PC-3 (cell line): Measurements from ENCODE around the gene CDCA8. TPM values are rescaled to one million over a fixed set of nuclear protein-coding genes. Genes with fewer than 3 reads are reported as not detected.

Experiments
- ATAC-seq: fragments of 200-7000 bp; cut with Tn5 transposase; 2 replicates; pipeline ENCODE4 v1.9.1; 2020; ENCODE audit warnings: mild to moderate bottlenecking, moderate library complexity
- BruUV-seq: library from RNA; stranded (reverse); fragments of 400-500 nt; replicated peaks from 2 replicates; lab custom pipeline; 2021; lab: Mats Ljungman, UMichigan
- CTCF ChIA-PET: fragments of 300-600 bp; sonication (Branson Sonifier 250); formaldehyde crosslinking; loops from one replicate; lab custom pipeline; 2022; ENCODE audit warnings: antibody characterized with exemption; lab: Charles Lee
- POLR2A ChIA-PET: fragments of 300-600 bp; sonication (Branson Sonifier 250); formaldehyde crosslinking; loops from one replicate; lab custom pipeline; 2022; ENCODE audit warnings: antibody characterized with exemption; ENCODE audit not compliant: unreplicated experiment; lab: Charles Lee
- DNase-seq: peaks from one replicate; pipeline ENCODE4 v3.0.0-alpha.2; 2015
- H2AFZ ChIP-seq: fragments of 300-600 bp; sonication (generic); 2 replicates; pipeline ENCODE4 v1.6.0; 2016; ENCODE audit warnings: antibody characterized with exemption, low read length
- H3F3A ChIP-seq: fragments of 300-600 bp; sonication (generic); one replicate; pipeline ENCODE4 v1.6.0; 2017; ENCODE audit warnings: antibody characterized with exemption, low read length, control low read depth, mild to moderate bottlenecking; ENCODE audit not compliant: unreplicated experiment
- H3K27ac ChIP-seq: fragments of 300-600 bp; sonication (generic); 2 replicates; pipeline ENCODE4 v1.5.1; 2016; ENCODE audit warnings: mild to moderate bottlenecking, low read length
- H3K27me3 ChIP-seq: fragments of 300-600 bp; sonication (generic); 2 replicates; pipeline ENCODE4 v1.6.1; 2016; ENCODE audit warnings: low read length, mixed read lengths
- H3K36me3 ChIP-seq: fragments of 300-600 bp; sonication (generic); 2 replicates; pipeline ENCODE4 v1.6.1; 2016; ENCODE audit warnings: low read depth, mixed run types, low read length, mixed read lengths
- H3K4me1 ChIP-seq: fragments of 300-600 bp; sonication (generic); 2 replicates; pipeline ENCODE4 v1.5.1; 2016; ENCODE audit warnings: low read length; ENCODE audit not compliant: insufficient read depth
- H3K4me2 ChIP-seq: fragments of 300-600 bp; sonication (generic); 2 replicates; pipeline ENCODE4 v1.6.0; 2016; ENCODE audit warnings: low read length
- H3K4me3 ChIP-seq: fragments of 300-600 bp; sonication (generic); 2 replicates; pipeline ENCODE4 v1.5.1; 2016; ENCODE audit warnings: mild to moderate bottlenecking, low read length, mixed read lengths
- H3K79me2 ChIP-seq: fragments of 300-600 bp; sonication (generic); 2 replicates; pipeline ENCODE4 v1.6.1; 2017; ENCODE audit warnings: low read length, mixed read lengths
- H3K9ac ChIP-seq: fragments of 300-600 bp; sonication (generic); 2 replicates; pipeline ENCODE4 v1.6.0; 2016; ENCODE audit warnings: mild to moderate bottlenecking, low read length
- H3K9me2 ChIP-seq: fragments of 300-600 bp; sonication (generic); replicated peaks from 2 replicates; pipeline ENCODE4 v1.6.1; 2016; ENCODE audit warnings: mixed run types, low read length, mixed read lengths
- H3K9me3 ChIP-seq: fragments of 300-600 bp; sonication (generic); 2 replicates; pipeline ENCODE4 v1.6.1; 2016; ENCODE audit warnings: low read length, mixed read lengths
- H4K20me1 ChIP-seq: fragments of 300-600 bp; sonication (generic); 2 replicates; pipeline ENCODE4 v1.6.1; 2016; ENCODE audit warnings: low read length, mixed read lengths
- EZH2 ChIP-seq: fragments of 300-600 bp; sonication (generic); IDR thresholded peaks from one replicate; pipeline ENCODE4 v1.6.1; 2017; ENCODE audit warnings: antibody characterized with exemption, mild to moderate bottlenecking, low read length; ENCODE audit not compliant: unreplicated experiment
- EZH2phosphoT487 ChIP-seq: fragments of 300-600 bp; sonication (generic); IDR thresholded peaks from 2 replicates; pipeline ENCODE4 v1.6.1; 2018; ENCODE audit warnings: mild to moderate bottlenecking, antibody characterized with exemption, low read length, borderline replicate concordance
- intact Hi-C: fragments of 100-400 bp; cut with micrococcal nuclease; formaldehyde crosslinking; loops from 2 replicates; pipeline ENCODE4 v1.9.0; 2023
- total RNA-seq: library from RNA; depleted of rRNA; stranded (reverse); fragments of >200 nt; gene quantifications from 2 replicates; pipeline ENCODE4 v1.2.3, GENCODE V29; 2014
- TF ChIP-seq, protein P1 (sequence below): fragments of 300-600 bp; sonication (generic); conservative IDR thresholded peaks from 2 replicates; pipeline ENCODE4 v1.5.1; 2017; ENCODE audit warnings: antibody characterized with exemption, low read depth, mild to moderate bottlenecking, low read length

The CDCA8 gene
- total RNA-seq, 1 experiment from 2014 or later = 31.8 TPM

DNA sequence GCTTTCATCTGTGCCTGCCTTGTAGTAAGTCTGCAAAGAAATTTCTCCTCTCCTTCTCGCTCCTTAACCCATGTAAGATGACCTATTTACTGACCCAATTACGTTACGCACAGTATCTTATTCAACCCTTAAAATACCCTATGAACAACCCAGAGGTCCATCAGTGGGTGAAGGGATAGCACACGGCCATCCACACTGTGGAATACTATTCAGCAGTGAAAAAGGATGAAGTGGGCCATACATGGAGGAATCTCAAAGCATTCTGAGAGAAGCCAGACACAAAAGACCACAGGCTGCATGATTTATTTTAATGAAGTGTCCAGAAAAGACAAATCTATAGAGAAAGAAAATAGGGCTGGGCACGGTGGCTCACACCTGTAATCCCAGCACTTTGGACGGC lies 33.8 kb upstream of the CDCA8 start:
- H3K9me2 ChIP-seq = no peaks in the 10 kb centered on the region
- no peaks in the 10 kb centered on the region for H3K27me3 ChIP-seq
- H3K4me2 ChIP-seq = no peak overlapping the region
- H3K79me2 ChIP-seq = no peaks in the 10 kb centered on the region
- H3K27ac ChIP-seq = no peak overlapping the region
- H3K36me3 ChIP-seq = no peaks in the 10 kb centered on the region
- H3K4me3 ChIP-seq = no peak overlapping the region
- ATAC-seq (no peak), DNase-seq (no peak)
- intact Hi-C loops = no loop called here
- H4K20me1 ChIP-seq = no peaks in the 10 kb centered on the region
- BruUV-seq = no TSS peak
- POLR2A ChIA-PET = no interaction called here
- no peak overlapping the region for H2AFZ ChIP-seq
- no peak overlapping the region for H3K9ac ChIP-seq
- no peaks in the 10 kb centered on the region for H3F3A ChIP-seq
- TF ChIP-seq EZH2 (no peak), EZH2phosphoT487 (no peak)
- TF ChIP-seq, protein P1, sequence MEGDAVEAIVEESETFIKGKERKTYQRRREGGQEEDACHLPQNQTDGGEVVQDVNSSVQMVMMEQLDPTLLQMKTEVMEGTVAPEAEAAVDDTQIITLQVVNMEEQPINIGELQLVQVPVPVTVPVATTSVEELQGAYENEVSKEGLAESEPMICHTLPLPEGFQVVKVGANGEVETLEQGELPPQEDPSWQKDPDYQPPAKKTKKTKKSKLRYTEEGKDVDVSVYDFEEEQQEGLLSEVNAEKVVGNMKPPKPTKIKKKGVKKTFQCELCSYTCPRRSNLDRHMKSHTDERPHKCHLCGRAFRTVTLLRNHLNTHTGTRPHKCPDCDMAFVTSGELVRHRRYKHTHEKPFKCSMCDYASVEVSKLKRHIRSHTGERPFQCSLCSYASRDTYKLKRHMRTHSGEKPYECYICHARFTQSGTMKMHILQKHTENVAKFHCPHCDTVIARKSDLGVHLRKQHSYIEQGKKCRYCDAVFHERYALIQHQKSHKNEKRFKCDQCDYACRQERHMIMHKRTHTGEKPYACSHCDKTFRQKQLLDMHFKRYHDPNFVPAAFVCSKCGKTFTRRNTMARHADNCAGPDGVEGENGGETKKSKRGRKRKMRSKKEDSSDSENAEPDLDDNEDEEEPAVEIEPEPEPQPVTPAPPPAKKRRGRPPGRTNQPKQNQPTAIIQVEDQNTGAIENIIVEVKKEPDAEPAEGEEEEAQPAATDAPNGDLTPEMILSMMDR = no peak
- H3K9me3 ChIP-seq = no peaks in the 10 kb centered on the region
- CTCF ChIA-PET = no interaction called here
- H3K4me1 ChIP-seq = no peaks in the 10 kb centered on the region

DNA sequence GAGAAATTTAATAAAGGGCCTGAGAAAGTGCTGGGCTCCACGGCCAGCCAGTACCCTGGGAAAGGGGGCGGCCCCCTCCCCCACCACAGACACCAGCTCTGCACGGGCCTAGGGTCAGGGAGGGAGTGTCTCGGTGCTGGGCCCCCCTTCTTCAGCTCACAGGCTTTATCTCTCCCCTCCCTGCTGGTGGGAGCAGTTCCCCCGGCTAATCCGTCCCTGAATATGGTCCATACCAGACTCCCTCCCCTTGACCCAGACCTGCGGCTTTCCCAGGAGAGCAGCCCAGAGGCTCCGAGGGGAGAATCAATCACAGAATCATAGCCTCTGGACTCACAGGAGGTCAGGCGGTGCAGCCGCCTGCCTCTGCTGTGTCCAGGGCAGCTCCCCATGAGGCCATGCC lies 31.7 kb upstream of the CDCA8 start:
- Histone ChIP-seq H3K27me3 (no peaks in the 10 kb centered on the region), H3K36me3 (no peaks in the 10 kb centered on the region), H4K20me1 (no peaks in the 10 kb centered on the region), H3K4me1 (no peaks in the 10 kb centered on the region), H3K4me2 (no peak overlapping the region), H2AFZ (no peak overlapping the region), H3K27ac (no peak overlapping the region), H3K9ac (no peak overlapping the region), H3K79me2 (no peaks in the 10 kb centered on the region), H3K9me3 (no peaks in the 10 kb centered on the region), H3K9me2 (no peaks in the 10 kb centered on the region), H3F3A (no peaks in the 10 kb centered on the region), H3K4me3 (no peak overlapping the region)
- no peak for TF ChIP-seq EZH2phosphoT487
- no peak for TF ChIP-seq EZH2
- TF ChIP-seq, protein P1 = no peak
- intact Hi-C loops = no loop called here
- ChIA-PET CTCF (no interaction called here), POLR2A (interaction anchor here (0.5 kb wide), 1 partner anchor 181 kb away, joined by 3 read pairs; no protein-coding TSS in a partner anchor)
- ATAC-seq (no peak), DNase-seq (no peak)
- no TSS peak for BruUV-seq

DNA sequence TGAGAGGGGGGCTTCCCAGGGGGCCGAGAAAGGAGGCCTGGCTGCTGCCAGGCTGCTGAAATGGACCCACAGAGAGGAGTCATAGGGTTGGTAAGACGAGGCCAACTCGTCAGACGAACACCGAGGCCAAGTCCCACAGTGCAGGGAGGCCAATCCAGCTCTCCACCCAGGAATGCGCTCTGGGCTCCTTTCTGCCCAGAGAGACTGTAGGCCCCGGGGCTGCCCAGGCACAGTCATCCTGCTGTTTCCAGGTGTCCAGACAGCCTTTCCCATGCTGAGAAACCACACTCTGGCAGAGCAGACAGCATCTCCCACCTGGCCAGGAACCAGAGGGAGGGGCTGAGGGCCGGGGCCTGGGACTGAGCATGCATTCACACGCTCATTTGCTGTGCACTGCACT lies 30.9 kb upstream of the CDCA8 start:
- no peaks in the 10 kb centered on the region for H3K9me3 ChIP-seq
- CTCF ChIA-PET = no interaction called here
- no peaks in the 10 kb centered on the region for H3K4me1 ChIP-seq
- H3K27ac ChIP-seq = no peak overlapping the region
- no peak overlapping the region for H3K9ac ChIP-seq
- H3F3A ChIP-seq = no peaks in the 10 kb centered on the region
- H2AFZ ChIP-seq = no peak overlapping the region
- no TSS peak for BruUV-seq
- no peak overlapping the region for H3K4me2 ChIP-seq
- H3K27me3 ChIP-seq = peaks cover 2% of the 10 kb centered on the region; the same call in 1 of the 2 replicates
- TF ChIP-seq, protein P1 = no peak
- no peak for TF ChIP-seq EZH2phosphoT487
- intact Hi-C loops = no loop called here
- no peak overlapping the region for H3K4me3 ChIP-seq
- no peaks in the 10 kb centered on the region for H3K36me3 ChIP-seq
- no peaks in the 10 kb centered on the region for H3K79me2 ChIP-seq
- POLR2A ChIA-PET = no interaction called here
- ATAC-seq (peak; percentile 37), DNase-seq (peak; percentile 27)
- H4K20me1 ChIP-seq = no peaks in the 10 kb centered on the region
- H3K9me2 ChIP-seq = no peaks in the 10 kb centered on the region
